GM21381 (cell line): ENCODE results near the gene CES3.

Experiments
- ATAC-seq: cut with Tn5 transposase; IDR thresholded peaks from one replicate; pipeline ENCODE4 v1.9.1; 2021; ENCODE audit warnings: mild to moderate bottlenecking, moderate library complexity; ENCODE audit not compliant: unreplicated experiment

The CES3 gene

GRCh38 chr16:67000384-67001351, 39.6 kb downstream of the CES3 start:
- no peak for ATAC-seq

GRCh38 chr16:67001726-67002125, 40.7 kb downstream of the CES3 start:
- no peak for ATAC-seq

GRCh38 chr16:67006930-67007658, 46.0 kb downstream of the CES3 start:
- no peak for ATAC-seq

- ATAC-seq: no peak
These were observed 48.1 kb downstream of the CES3 start for GRCh38 chr16:67009158-67009557.

GRCh38 chr16:67011274-67011673, 50.2 kb downstream of the CES3 start:
- ATAC-seq: no peak

GRCh38 chr16:67013233-67013822, 52.3 kb downstream of the CES3 start:
- no peak for ATAC-seq

GRCh38 chr16:67013823-67014633, 53.0 kb downstream of the CES3 start:
- ATAC-seq: no peak

GRCh38 chr16:67014634-67015312, 53.7 kb downstream of the CES3 start:
- no peak for ATAC-seq

DNA sequence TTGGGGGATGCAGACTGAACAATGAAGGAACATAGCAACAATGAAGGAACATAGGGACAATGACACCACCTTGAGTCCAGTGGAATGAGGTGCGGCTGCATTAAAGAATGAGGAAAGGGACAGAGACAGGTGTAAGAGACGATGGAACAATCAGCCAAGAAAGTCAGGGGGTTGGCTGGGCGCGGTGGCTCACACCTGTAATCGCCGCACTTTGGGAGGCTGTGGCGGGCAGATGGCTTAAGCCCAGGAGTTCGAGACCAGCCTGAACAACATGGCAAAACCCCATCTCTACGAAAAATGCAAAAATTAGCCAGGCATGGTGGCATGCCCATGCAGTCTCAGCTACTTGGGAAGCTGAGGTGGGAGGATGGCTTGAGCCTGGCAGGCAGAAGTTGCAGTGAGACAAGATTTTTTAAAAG, 54.3 kb downstream of the CES3 start:
- ATAC-seq: no peak

- ATAC-seq: no peak
These were observed 55.1 kb downstream of the CES3 start for GRCh38 chr16:67016143-67016542.

DNA sequence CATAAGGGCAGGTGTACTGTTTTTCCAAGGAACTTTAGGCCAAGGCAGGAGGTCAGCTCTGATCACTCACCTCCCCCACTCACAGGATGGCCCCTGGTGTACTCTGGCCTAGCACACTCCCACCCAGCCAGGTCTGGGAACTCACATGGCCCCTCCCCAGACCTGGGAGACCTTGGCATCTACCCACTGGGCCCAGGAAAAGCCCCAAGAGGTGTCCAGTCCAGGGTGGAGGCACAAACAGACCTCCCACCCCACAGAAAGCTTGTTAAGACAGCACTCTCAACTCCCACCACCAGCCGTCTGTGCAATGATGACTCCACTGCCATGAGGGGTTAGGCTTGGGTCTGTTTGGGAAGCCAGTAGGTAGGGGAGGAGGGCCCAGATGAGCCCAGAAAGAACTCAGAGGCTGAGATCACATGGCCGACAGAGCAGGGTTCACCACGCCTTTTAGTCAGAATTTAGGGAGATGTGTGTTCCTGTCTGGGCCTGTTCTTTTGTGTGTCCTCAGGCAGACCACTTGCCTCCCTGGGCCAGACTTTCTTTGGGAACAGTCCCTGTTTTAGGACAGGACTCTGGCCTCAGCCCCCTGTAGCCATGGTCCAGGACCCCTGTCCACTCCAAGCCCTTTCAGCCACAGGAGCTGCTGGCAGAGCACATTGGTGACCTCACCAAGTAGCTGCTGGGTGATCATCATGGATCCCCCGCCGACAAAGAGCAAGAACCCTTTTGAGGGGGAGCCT, 55.8 kb downstream of the CES3 start:
- no peak for ATAC-seq

DNA sequence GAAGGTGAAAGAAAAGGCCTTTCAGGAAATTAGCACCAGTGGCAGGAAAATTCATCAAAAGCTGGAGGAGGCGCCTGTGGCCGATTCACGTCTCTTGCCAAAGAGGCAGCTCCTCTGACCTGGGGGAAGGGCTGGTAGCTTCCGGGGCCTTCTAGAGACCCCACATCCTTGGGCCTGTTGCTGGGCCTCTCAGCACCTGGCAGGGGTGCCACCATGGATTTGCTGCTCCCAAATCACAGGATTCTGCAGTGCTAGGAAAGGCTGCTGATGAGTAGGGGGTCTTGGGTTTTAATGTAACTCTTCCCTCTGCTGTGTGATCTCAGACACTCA, 56.3 kb downstream of the CES3 start:
- ATAC-seq: no peak

- peak; percentile 81 for ATAC-seq
These were observed 56.9 kb downstream of the CES3 start for GRCh38 chr16:67017810-67018488.

GRCh38 chr16:67019171-67019570, 58.1 kb downstream of the CES3 start:
- no peak for ATAC-seq

DNA sequence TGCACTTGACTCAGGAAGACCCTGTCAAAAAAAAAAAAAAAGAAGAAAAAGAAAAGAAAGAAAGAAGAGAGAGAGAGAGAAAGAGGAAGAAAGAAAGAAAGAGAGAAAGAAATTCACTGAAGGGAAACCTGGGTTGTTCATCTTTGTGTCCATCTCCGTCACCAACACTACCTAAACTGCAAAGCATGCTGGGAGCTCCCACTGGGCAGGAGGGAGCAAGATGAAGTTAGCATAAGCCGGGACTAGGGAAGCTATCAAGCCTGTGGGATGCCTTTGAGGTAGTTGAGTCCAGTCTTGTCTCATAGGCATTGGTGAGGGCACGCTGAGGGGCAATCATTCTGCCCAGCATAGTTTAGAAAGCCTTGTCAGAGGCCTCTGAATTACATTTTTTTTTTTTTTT, 60.3 kb downstream of the CES3 start:
- ATAC-seq: no peak

DNA sequence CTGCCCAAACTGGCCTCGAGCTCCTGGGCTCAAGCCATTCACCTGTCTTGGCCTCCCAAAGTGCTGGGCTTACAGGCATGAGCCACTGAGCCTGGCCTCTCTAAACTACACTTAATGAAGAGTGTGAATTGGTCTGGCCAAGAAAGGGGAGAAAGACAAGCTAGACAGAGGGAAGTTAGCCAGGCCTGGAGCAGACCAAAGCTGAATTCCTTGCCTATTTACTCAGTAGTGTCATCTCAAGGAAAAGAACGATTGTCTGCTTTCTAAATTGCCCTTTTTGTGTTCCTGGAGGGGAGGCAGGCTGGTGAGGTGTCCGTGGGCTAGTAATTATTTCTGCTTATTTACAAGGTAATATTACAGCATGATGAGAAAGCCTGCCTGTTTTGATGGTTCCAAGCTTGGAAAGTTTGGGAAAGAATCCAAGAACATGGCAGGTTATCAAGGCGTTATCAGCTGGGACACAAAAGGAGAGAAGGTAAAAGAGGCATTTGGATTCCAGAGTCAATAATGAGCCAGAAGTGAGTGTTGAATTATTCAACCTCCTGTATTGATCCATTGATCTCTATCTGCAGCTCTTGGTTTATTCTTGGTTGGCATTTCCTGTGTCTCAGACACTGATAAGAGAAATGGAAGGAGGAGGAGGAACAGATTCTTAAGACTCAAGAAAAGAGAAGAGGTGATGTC, 61.6 kb downstream of the CES3 start:
- ATAC-seq: no peak

- ATAC-seq: no peak
These were observed 62.6 kb downstream of the CES3 start for GRCh38 chr16:67023689-67024088.
